MCF 10A (cell line): ENCODE measurements around the gene FRZB. TPM values are rescaled to one million over a fixed set of nuclear protein-coding genes. Genes with fewer than 3 reads are reported as not detected.

ENCODE experiments used
- BruUV-seq: library from RNA; stranded (reverse); fragments of 400-500 nt; replicated peaks from 2 replicates; lab custom pipeline; 2021; lab: Mats Ljungman, UMichigan
- CTCF ChIA-PET: fragments of 300-600 bp; sonication (Branson Sonifier 250); formaldehyde crosslinking; extraction: SDS; loops from one replicate; lab custom pipeline; 2021; ENCODE audit warnings: antibody characterized with exemption, inconsistent platforms; lab: Yijun Ruan, JAX
- POLR2A ChIA-PET: fragments of 300-600, 350-650 bp; sonication (Branson Sonifier 250); formaldehyde crosslinking; extraction: SDS; loops from one replicate; lab custom pipeline; 2020; ENCODE audit warnings: antibody characterized with exemption, inconsistent platforms; lab: Yijun Ruan, JAX
- DNase-seq: peaks from one replicate; pipeline ENCODE4 v3.0.0-alpha.2; 2018; ENCODE audit not compliant: unreplicated experiment
- H3K27ac Mint-ChIP-seq: one replicate; pipeline ENCODE4 v1.8.0; 2022; ENCODE audit warnings: mild to moderate bottlenecking, low read depth, mixed read lengths; ENCODE audit not compliant: unreplicated experiment
- H3K27me3 Mint-ChIP-seq: one replicate; pipeline ENCODE4 v1.8.0; 2022; ENCODE audit warnings: mixed read lengths; ENCODE audit not compliant: insufficient read depth, unreplicated experiment
- H3K36me3 Mint-ChIP-seq: one replicate; pipeline ENCODE4 v1.8.0; 2022; ENCODE audit warnings: mild to moderate bottlenecking, moderate library complexity, mixed read lengths; ENCODE audit not compliant: insufficient read depth, unreplicated experiment
- H3K4me1 Mint-ChIP-seq: one replicate; pipeline ENCODE4 v1.8.0; 2022; ENCODE audit warnings: mixed read lengths; ENCODE audit not compliant: insufficient read depth, unreplicated experiment
- H3K4me3 Mint-ChIP-seq: one replicate; pipeline ENCODE4 v1.8.0; 2022; ENCODE audit warnings: mild to moderate bottlenecking, moderate library complexity, mixed read lengths; ENCODE audit not compliant: unreplicated experiment
- H3K9me3 Mint-ChIP-seq: one replicate; pipeline ENCODE4 v1.8.0; 2022; ENCODE audit warnings: mixed read lengths; ENCODE audit not compliant: unreplicated experiment
- CTCF ChIP-seq: fragments of 200-600 bp; IDR thresholded peaks from one replicate; pipeline ENCODE4 v1.8.0; 2022; ENCODE audit warnings: antibody characterized with exemption, mild to moderate bottlenecking; ENCODE audit not compliant: unreplicated experiment
- intact Hi-C: fragments of 100-400 bp; cut with micrococcal nuclease; formaldehyde crosslinking; loops from 2 replicates; pipeline ENCODE4 v1.14.1; 2022
- total RNA-seq: library from RNA; stranded (reverse); gene quantifications from 2 replicates; pipeline ENCODE4 v1.2.3, GENCODE V29; 2022

FRZB gene
- total RNA-seq, 1 experiment from 2014 or later: 0.09 TPM

GRCh38 chr2:182864949-182865570 is 1.4 kb downstream of the FRZB start:
- intact Hi-C loops: no loop called here
- no peak overlapping the region for H3K27ac Mint-ChIP-seq
- peaks cover 6% of the 10 kb centered on the region for H3K4me1 Mint-ChIP-seq
- ChIA-PET CTCF (no interaction called here), POLR2A (no interaction called here)
- H3K36me3 Mint-ChIP-seq: no peaks in the 10 kb centered on the region
- no peaks in the 10 kb centered on the region for H3K9me3 Mint-ChIP-seq
- BruUV-seq: no TSS peak
- H3K4me3 Mint-ChIP-seq: no peak overlapping the region
- DNase-seq: no peak
- no peak for TF ChIP-seq CTCF
- H3K27me3 Mint-ChIP-seq: peaks cover 18% of the 10 kb centered on the region

GRCh38 chr2:182863642-182864041 is 2.8 kb downstream of the FRZB start:
- POLR2A ChIA-PET: no interaction called here
- Mint-ChIP-seq H3K27ac (no peak overlapping the region), H3K4me1 (peaks cover 6% of the 10 kb centered on the region), H3K9me3 (no peaks in the 10 kb centered on the region), H3K4me3 (no peak overlapping the region), H3K36me3 (no peaks in the 10 kb centered on the region), H3K27me3 (peaks cover 18% of the 10 kb centered on the region)
- no peak for TF ChIP-seq CTCF
- no peak for DNase-seq
- intact Hi-C loops: no loop called here
- BruUV-seq: no TSS peak
- CTCF ChIA-PET: interaction anchor here (0.6 to 1.2 kb wide), 2 partner anchors 18 to 64 kb away, joined by 3 read pairs; no protein-coding TSS in a partner anchor

GRCh38 chr2:182862091-182862490 is 4.3 kb downstream of the FRZB start:
- no peak overlapping the region for H3K27ac Mint-ChIP-seq

GRCh38 chr2:182860858-182861257 is 5.6 kb downstream of the FRZB start:
- no peak overlapping the region for H3K4me3 Mint-ChIP-seq
- no peak overlapping the region for H3K27ac Mint-ChIP-seq
- no peak for DNase-seq
- peaks cover 6% of the 10 kb centered on the region for H3K4me1 Mint-ChIP-seq
- H3K36me3 Mint-ChIP-seq: no peaks in the 10 kb centered on the region
- BruUV-seq: no TSS peak
- POLR2A ChIA-PET: interaction anchor here (0.7 kb wide), 1 partner anchor 24 kb away, joined by 3 read pairs; no protein-coding TSS in a partner anchor
- TF ChIP-seq CTCF: no peak
- CTCF ChIA-PET: no interaction called here
- no peaks in the 10 kb centered on the region for H3K9me3 Mint-ChIP-seq
- H3K27me3 Mint-ChIP-seq: peaks cover 7% of the 10 kb centered on the region
- intact Hi-C loops: no loop called here

More at GRCh38 chr2:182862091-182862490, 4.3 kb downstream of the FRZB start:
- H3K27me3 Mint-ChIP-seq: peaks cover 18% of the 10 kb centered on the region
- TF ChIP-seq CTCF: no peak
- intact Hi-C loops: no loop called here
- no TSS peak for BruUV-seq
- no peaks in the 10 kb centered on the region for H3K9me3 Mint-ChIP-seq
- DNase-seq: peak; percentile 26
- peaks cover 6% of the 10 kb centered on the region for H3K4me1 Mint-ChIP-seq
- ChIA-PET CTCF (interaction anchor here (0.6 to 1.1 kb wide), 3 partner anchors 95 to 1047 kb away, joined by 3 to 5 read pairs (median 3); no protein-coding TSS in a partner anchor), POLR2A (no interaction called here)
- no peak overlapping the region for H3K4me3 Mint-ChIP-seq
- H3K36me3 Mint-ChIP-seq: no peaks in the 10 kb centered on the region
